ENCODE measurements around the gene CDK5R2.

DNA sequence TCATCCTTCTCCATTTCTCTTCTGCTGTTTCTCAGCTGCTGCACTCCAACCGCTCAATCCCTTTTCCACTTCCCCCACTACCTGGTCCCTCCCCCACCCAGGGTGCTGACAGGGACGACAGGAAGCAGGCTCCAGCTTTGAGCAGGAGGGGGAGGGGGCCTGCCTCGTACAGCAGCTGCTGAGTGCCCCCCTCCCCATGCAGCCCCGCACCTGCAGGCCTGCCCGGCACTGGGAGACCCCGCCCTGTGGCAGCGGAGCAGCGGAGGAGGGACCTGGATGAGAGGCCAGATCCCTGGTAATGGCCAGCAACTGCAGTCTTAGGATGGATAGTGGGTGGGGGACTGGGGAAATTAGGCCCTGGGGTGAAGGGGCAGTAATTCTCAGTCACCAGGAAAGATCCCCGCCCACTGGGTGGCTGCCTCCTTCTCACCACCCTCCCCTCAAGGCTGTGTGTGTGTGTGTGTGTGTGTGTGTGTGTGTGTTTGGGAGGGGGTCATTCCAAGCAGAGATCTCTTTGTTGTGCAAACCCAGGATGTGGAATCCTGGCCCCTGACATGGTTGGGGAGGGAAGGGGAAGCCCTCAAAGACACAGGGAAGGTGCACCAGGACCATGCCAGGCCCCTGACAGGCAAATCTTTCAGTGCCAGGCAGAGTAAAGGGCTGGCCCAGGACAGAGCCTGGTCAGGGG is 40.6 kb downstream of the CDK5R2 start:
- no peak for TF ChIP-seq POLR2A (IDR thresholded peaks at IDR 0.05; ENCODE audit: borderline replicate concordance, extremely low read depth, insufficient read depth, insufficient read length)
- TF ChIP-seq, protein P1, sequence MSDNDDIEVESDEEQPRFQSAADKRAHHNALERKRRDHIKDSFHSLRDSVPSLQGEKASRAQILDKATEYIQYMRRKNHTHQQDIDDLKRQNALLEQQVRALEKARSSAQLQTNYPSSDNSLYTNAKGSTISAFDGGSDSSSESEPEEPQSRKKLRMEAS (IDR thresholded peaks at IDR 0.05): no peak
- TF ChIP-seq, protein P2, sequence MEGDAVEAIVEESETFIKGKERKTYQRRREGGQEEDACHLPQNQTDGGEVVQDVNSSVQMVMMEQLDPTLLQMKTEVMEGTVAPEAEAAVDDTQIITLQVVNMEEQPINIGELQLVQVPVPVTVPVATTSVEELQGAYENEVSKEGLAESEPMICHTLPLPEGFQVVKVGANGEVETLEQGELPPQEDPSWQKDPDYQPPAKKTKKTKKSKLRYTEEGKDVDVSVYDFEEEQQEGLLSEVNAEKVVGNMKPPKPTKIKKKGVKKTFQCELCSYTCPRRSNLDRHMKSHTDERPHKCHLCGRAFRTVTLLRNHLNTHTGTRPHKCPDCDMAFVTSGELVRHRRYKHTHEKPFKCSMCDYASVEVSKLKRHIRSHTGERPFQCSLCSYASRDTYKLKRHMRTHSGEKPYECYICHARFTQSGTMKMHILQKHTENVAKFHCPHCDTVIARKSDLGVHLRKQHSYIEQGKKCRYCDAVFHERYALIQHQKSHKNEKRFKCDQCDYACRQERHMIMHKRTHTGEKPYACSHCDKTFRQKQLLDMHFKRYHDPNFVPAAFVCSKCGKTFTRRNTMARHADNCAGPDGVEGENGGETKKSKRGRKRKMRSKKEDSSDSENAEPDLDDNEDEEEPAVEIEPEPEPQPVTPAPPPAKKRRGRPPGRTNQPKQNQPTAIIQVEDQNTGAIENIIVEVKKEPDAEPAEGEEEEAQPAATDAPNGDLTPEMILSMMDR (IDR thresholded peaks at IDR 0.05 in 2 of 3, conservative IDR thresholded peaks at IDR 0.05 in 1 of 3; ENCODE audit: borderline replicate concordance in 1 of 3, insufficient read depth in 1 of 3, low read depth in 2 of 3, low read length in 2 of 3): no peak
- TF ChIP-seq CEBPB (IDR thresholded peaks at IDR 0.05; ENCODE audit: low read depth): no peak
- TF ChIP-seq EZH2phosphoT487 (IDR thresholded peaks at IDR 0.05; ENCODE audit: borderline replicate concordance): no peak
- no peak for TF ChIP-seq POLR2AphosphoS5 (IDR thresholded peaks at IDR 0.05; ENCODE audit: low read depth, low read length)

Data from HCT116 (cell line).